ENCODE results near the gene NFIL3.

Gene NFIL3

GRCh38 chr9:91359734-91360470 lies 63.7 kb downstream of the NFIL3 start:
- no peak for DNase-seq (ENCODE audit: low spot score)

- DNase-seq (ENCODE audit: low spot score): no peak
These were observed 64.5 kb downstream of the NFIL3 start for GRCh38 chr9:91359083-91359482.

All from HuH-7.5 (cell line).